ENCODE data around the gene ZC3H7A.

The ZC3H7A gene

DNA sequence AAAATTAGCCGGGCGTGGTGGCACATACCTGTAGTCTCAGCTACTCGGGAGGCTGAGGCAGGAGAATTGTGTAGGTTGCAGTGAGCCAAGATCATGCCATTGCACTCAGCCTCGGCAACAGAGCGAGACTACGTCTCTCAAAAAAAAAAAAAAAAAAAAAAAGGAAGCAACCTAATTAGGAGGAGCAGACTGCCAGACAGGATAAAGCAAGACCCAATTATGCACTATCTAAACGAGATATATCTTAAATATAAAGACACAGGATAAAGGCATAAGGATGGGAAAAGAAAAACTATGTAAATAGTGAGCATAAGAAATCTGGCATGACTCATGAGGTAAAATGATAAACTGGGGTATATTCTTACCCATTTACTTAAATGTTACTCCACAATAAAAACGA lies 59.3 kb downstream of the ZC3H7A start:
- DNase-seq (ENCODE audit: extremely low spot score), result no peak
- ChIA-PET CTCF (no interaction called here), POLR2A (no interaction called here)
- no peak for TF ChIP-seq HDGF (IDR thresholded peaks at IDR 0.05; ENCODE audit: borderline replicate concordance)
- TF ChIP-seq FOXA1 (IDR thresholded peaks at IDR 0.05), result no peak
- TF ChIP-seq PKNOX1 (IDR thresholded peaks at IDR 0.05), result no peak
- TF ChIP-seq CTBP1 (IDR thresholded peaks at IDR 0.05; ENCODE audit: borderline replicate concordance), result no peak
- TF ChIP-seq ZNF384 (IDR thresholded peaks at IDR 0.05), result no peak

- POLR2A ChIA-PET, result no interaction called here
These were observed 60.2 kb downstream of the ZC3H7A start for GRCh38 chr16:11736903-11737302.

GRCh38 chr16:11735787-11736186 lies 61.3 kb downstream of the ZC3H7A start:
- no peak for DNase-seq (ENCODE audit: extremely low spot score)
- TF ChIP-seq ELF4 (IDR thresholded peaks at IDR 0.05), result no peak
- TF ChIP-seq CTBP1 (IDR thresholded peaks at IDR 0.05; ENCODE audit: borderline replicate concordance), result no peak
- TF ChIP-seq ARNT (IDR thresholded peaks at IDR 0.05), result no peak
- POLR2A ChIA-PET, result no interaction called here
- CTCF ChIA-PET, result interaction anchor here (0.7 kb wide), 1 partner anchor 62 kb away, joined by 3 read pairs; no protein-coding TSS in a partner anchor

More at GRCh38 chr16:11736903-11737302, 60.2 kb downstream of the ZC3H7A start:
- no peak for DNase-seq (ENCODE audit: extremely low spot score)
- CTCF ChIA-PET, result no interaction called here
- TF ChIP-seq ARNT (IDR thresholded peaks at IDR 0.05) (no peak), ZNF384 (IDR thresholded peaks at IDR 0.05) (no peak), FOXK2 (IDR thresholded peaks at IDR 0.05) (no peak), TARDBP (IDR thresholded peaks at IDR 0.05) (no peak), SUZ12 (IDR thresholded peaks at IDR 0.05) (no peak), SP1 (IDR thresholded peaks at IDR 0.05) (no peak), ELF4 (IDR thresholded peaks at IDR 0.05) (no peak), LEF1 (IDR thresholded peaks at IDR 0.05; ENCODE audit: borderline replicate concordance) (no peak), FOXA1 (IDR thresholded peaks at IDR 0.05) (no peak), L3MBTL2 (conservative IDR thresholded peaks at IDR 0.05) (no peak), FOXM1 (IDR thresholded peaks at IDR 0.05; ENCODE audit: borderline replicate concordance) (no peak), NFRKB (IDR thresholded peaks at IDR 0.05) (no peak), PKNOX1 (IDR thresholded peaks at IDR 0.05) (no peak), HDGF (IDR thresholded peaks at IDR 0.05; ENCODE audit: borderline replicate concordance) (no peak), CTBP1 (IDR thresholded peaks at IDR 0.05; ENCODE audit: borderline replicate concordance) (no peak), BHLHE40 (IDR thresholded peaks at IDR 0.05; ENCODE audit: borderline replicate concordance) (no peak)

GRCh38 chr16:11734653-11735043 lies 62.4 kb downstream of the ZC3H7A start:
- POLR2A ChIA-PET, result interaction anchor here (0.7 kb wide), 1 partner anchor 8 kb away, joined by 3 read pairs; the partner anchor contains the start of gene TXNDC11
- CTCF ChIA-PET, result no interaction called here
- no peak for TF ChIP-seq LEF1 (IDR thresholded peaks at IDR 0.05; ENCODE audit: borderline replicate concordance)
- no peak for TF ChIP-seq HDGF (IDR thresholded peaks at IDR 0.05; ENCODE audit: borderline replicate concordance)
- TF ChIP-seq SP1 (IDR thresholded peaks at IDR 0.05), result no peak
- no peak for TF ChIP-seq NFRKB (IDR thresholded peaks at IDR 0.05)
- TF ChIP-seq FOXK2 (IDR thresholded peaks at IDR 0.05), result no peak
- no peak for TF ChIP-seq BHLHE40 (IDR thresholded peaks at IDR 0.05; ENCODE audit: borderline replicate concordance)
- no peak for TF ChIP-seq SUZ12 (IDR thresholded peaks at IDR 0.05)
- TF ChIP-seq L3MBTL2 (conservative IDR thresholded peaks at IDR 0.05), result no peak
- TF ChIP-seq FOXA1 (IDR thresholded peaks at IDR 0.05), result no peak
- TF ChIP-seq ARNT (IDR thresholded peaks at IDR 0.05), result no peak
- no peak for TF ChIP-seq CTBP1 (IDR thresholded peaks at IDR 0.05; ENCODE audit: borderline replicate concordance)
- TF ChIP-seq ZNF384 (IDR thresholded peaks at IDR 0.05), result no peak
- no peak for TF ChIP-seq FOXM1 (IDR thresholded peaks at IDR 0.05; ENCODE audit: borderline replicate concordance)
- no peak for TF ChIP-seq ELF4 (IDR thresholded peaks at IDR 0.05)
- no peak for TF ChIP-seq PKNOX1 (IDR thresholded peaks at IDR 0.05)
- TF ChIP-seq TARDBP (IDR thresholded peaks at IDR 0.05), result no peak
- DNase-seq (ENCODE audit: extremely low spot score), result no peak

DNA sequence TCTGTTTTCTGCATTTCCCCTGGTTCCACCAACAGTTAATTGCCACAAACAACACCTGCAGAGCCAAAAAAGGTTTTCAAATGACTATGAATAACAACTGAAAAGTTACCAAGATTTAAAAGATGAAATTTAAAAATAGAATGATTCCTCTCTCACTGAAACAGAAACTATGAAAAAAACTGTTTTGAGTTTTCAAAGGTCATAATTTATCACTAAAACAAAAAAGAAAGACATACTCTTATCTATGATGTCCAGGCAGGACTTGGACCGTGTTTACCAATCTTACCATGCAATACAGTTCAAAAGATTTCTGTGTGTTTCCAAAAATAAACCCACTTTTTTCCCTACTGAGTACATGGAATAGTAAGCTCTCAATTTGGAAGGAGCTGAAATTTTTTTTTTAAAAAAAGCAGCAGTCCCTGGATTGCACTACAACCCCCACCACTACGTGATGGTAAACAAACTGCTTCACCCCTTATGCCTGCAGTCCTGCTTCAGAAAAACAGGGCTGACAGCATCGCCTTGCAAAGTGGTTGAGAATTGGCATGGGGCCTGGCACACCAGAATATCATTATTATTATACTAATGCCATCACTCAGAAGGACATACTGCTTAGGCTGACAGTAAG lies 62.9 kb downstream of the ZC3H7A start:
- TF ChIP-seq CTBP1 (IDR thresholded peaks at IDR 0.05; ENCODE audit: borderline replicate concordance) (no peak), ZNF384 (IDR thresholded peaks at IDR 0.05) (no peak), TARDBP (IDR thresholded peaks at IDR 0.05) (no peak), HDGF (IDR thresholded peaks at IDR 0.05; ENCODE audit: borderline replicate concordance) (no peak), ELF4 (IDR thresholded peaks at IDR 0.05) (no peak), FOXK2 (IDR thresholded peaks at IDR 0.05) (no peak), BHLHE40 (IDR thresholded peaks at IDR 0.05; ENCODE audit: borderline replicate concordance) (no peak), SP1 (IDR thresholded peaks at IDR 0.05) (no peak), L3MBTL2 (conservative IDR thresholded peaks at IDR 0.05) (no peak), SUZ12 (IDR thresholded peaks at IDR 0.05) (no peak), FOXA1 (IDR thresholded peaks at IDR 0.05) (no peak), PKNOX1 (IDR thresholded peaks at IDR 0.05) (no peak), FOXM1 (IDR thresholded peaks at IDR 0.05; ENCODE audit: borderline replicate concordance) (no peak), NFRKB (IDR thresholded peaks at IDR 0.05) (no peak), LEF1 (IDR thresholded peaks at IDR 0.05; ENCODE audit: borderline replicate concordance) (no peak), ARNT (IDR thresholded peaks at IDR 0.05) (no peak)
- CTCF ChIA-PET, result interaction anchor here (0.7 kb wide), 1 partner anchor 123 kb away, joined by 3 read pairs; no protein-coding TSS in a partner anchor
- POLR2A ChIA-PET, result interaction anchor here (0.7 kb wide), 1 partner anchor 9 kb away, joined by 3 read pairs; the partner anchor contains the start of gene TXNDC11
- DNase-seq (ENCODE audit: extremely low spot score), result no peak

All from HEK293T (cell line).